GM23338 (cell line): ENCODE data around the gene BMP5.

Experiments
- CREB1 ChIP-seq: fragments of 250-450 bp; sonication (Bioruptor Pico); IDR thresholded peaks from 2 replicates; pipeline ENCODE4 v1.5.0; 2020; ENCODE audit warnings: low read depth, mild to moderate bottlenecking, moderate library complexity
- EZH2 ChIP-seq: fragments of 200-600 bp; sonication (generic); IDR thresholded peaks from one replicate; pipeline ENCODE4 v1.8.0; 2017; ENCODE audit warnings: antibody characterized with exemption, mild to moderate bottlenecking, low read depth; ENCODE audit not compliant: unreplicated experiment
- EZH2phosphoT487 ChIP-seq: fragments of 200-600 bp; sonication (generic); IDR thresholded peaks from one replicate; pipeline ENCODE4 v1.8.1; 2018; ENCODE audit warnings: antibody characterized with exemption; ENCODE audit not compliant: unreplicated experiment
- JUNB ChIP-seq: IDR thresholded peaks from one replicate; pipeline ENCODE4 v1.6.1; 2016; ENCODE audit warnings: antibody characterized with exemption; ENCODE audit not compliant: unreplicated experiment
- NANOG ChIP-seq: IDR thresholded peaks from 2 replicates; pipeline ENCODE4 v1.6.1; 2016; ENCODE audit warnings: antibody characterized with exemption, borderline replicate concordance
- POLR2AphosphoS5 ChIP-seq: IDR thresholded peaks from 2 replicates; pipeline ENCODE4 v1.6.1; 2016; ENCODE audit warnings: antibody characterized with exemption, low read depth
- STAT1 ChIP-seq: IDR thresholded peaks from one replicate; pipeline ENCODE4 v1.6.1; 2016; ENCODE audit warnings: antibody characterized with exemption; ENCODE audit not compliant: unreplicated experiment
- ZNF114 ChIP-seq: fragments of 250-450 bp; sonication (Bioruptor Pico); IDR thresholded peaks from 2 replicates; pipeline ENCODE4 v1.5.0; 2020; ENCODE audit warnings: mild to moderate bottlenecking, moderate library complexity
- ZNF331 ChIP-seq: fragments of 250-450 bp; sonication (Bioruptor Pico); IDR thresholded peaks from 2 replicates; pipeline ENCODE4 v1.5.0; 2020; ENCODE audit warnings: low read depth, mild to moderate bottlenecking, moderate library complexity
- TF ChIP-seq, protein P1 (sequence below): IDR thresholded peaks from one replicate; pipeline ENCODE4 v1.6.1; 2018; ENCODE audit warnings: antibody characterized with exemption; ENCODE audit not compliant: unreplicated experiment
- TF ChIP-seq, protein P2 (sequence below), 2 experiments: fragments of 200-600 bp in 1 of 2; sonication (generic) in 1 of 2; conservative IDR thresholded peaks; 2 replicates each; pipeline versions ENCODE4 v1.5.1 to v1.6.1; 2016 to 2017; ENCODE audit warnings: antibody characterized with exemption in 2 of 2, low read depth in 2 of 2, mild to moderate bottlenecking in 2 of 2, moderate library complexity in 1 of 2
- TF ChIP-seq, protein P3 (sequence below): IDR thresholded peaks from 2 replicates; pipeline ENCODE4 v1.6.1; 2016; ENCODE audit warnings: antibody characterized with exemption
- TF ChIP-seq, protein P4 (sequence below): fragments of 250-450 bp; sonication (Bioruptor Pico); IDR thresholded peaks from 2 replicates; pipeline ENCODE4 v1.5.0; 2020; ENCODE audit warnings: mild to moderate bottlenecking, moderate library complexity

DNA sequence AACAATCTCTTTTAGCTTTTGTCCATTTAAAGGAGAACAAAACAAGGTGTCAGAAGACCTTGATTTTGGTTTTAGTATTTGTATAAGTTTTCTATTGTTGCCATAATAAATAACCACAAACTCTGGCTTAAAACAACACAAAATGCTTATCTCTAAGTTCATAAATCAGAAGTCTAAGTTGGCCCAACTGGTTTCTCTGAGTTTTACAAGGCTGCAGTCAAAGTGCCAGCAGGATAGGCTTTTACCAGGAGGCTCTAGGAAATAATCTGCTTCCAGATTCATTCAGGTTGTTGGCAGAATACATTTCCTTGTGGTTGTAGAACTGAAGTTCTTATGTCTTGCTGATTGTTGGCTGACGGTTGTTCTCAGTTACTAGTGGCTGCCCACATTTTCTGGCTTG, 149.2 kb downstream of the BMP5 start:
- TF ChIP-seq EZH2 (no peak), CREB1 (no peak), POLR2AphosphoS5 (no peak), EZH2phosphoT487 (no peak), ZNF331 (CRISPR knock-in tag) (no peak), STAT1 (no peak), ZNF114 (no peak), JUNB (no peak), NANOG (no peak)
- TF ChIP-seq, protein P1, sequence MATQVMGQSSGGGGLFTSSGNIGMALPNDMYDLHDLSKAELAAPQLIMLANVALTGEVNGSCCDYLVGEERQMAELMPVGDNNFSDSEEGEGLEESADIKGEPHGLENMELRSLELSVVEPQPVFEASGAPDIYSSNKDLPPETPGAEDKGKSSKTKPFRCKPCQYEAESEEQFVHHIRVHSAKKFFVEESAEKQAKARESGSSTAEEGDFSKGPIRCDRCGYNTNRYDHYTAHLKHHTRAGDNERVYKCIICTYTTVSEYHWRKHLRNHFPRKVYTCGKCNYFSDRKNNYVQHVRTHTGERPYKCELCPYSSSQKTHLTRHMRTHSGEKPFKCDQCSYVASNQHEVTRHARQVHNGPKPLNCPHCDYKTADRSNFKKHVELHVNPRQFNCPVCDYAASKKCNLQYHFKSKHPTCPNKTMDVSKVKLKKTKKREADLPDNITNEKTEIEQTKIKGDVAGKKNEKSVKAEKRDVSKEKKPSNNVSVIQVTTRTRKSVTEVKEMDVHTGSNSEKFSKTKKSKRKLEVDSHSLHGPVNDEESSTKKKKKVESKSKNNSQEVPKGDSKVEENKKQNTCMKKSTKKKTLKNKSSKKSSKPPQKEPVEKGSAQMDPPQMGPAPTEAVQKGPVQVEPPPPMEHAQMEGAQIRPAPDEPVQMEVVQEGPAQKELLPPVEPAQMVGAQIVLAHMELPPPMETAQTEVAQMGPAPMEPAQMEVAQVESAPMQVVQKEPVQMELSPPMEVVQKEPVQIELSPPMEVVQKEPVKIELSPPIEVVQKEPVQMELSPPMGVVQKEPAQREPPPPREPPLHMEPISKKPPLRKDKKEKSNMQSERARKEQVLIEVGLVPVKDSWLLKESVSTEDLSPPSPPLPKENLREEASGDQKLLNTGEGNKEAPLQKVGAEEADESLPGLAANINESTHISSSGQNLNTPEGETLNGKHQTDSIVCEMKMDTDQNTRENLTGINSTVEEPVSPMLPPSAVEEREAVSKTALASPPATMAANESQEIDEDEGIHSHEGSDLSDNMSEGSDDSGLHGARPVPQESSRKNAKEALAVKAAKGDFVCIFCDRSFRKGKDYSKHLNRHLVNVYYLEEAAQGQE = no peak
- TF ChIP-seq, protein P2, sequence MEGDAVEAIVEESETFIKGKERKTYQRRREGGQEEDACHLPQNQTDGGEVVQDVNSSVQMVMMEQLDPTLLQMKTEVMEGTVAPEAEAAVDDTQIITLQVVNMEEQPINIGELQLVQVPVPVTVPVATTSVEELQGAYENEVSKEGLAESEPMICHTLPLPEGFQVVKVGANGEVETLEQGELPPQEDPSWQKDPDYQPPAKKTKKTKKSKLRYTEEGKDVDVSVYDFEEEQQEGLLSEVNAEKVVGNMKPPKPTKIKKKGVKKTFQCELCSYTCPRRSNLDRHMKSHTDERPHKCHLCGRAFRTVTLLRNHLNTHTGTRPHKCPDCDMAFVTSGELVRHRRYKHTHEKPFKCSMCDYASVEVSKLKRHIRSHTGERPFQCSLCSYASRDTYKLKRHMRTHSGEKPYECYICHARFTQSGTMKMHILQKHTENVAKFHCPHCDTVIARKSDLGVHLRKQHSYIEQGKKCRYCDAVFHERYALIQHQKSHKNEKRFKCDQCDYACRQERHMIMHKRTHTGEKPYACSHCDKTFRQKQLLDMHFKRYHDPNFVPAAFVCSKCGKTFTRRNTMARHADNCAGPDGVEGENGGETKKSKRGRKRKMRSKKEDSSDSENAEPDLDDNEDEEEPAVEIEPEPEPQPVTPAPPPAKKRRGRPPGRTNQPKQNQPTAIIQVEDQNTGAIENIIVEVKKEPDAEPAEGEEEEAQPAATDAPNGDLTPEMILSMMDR (conservative IDR thresholded peaks at IDR 0.05; ENCODE audit: low read depth in 2 of 2) = no peak
- TF ChIP-seq, protein P3, sequence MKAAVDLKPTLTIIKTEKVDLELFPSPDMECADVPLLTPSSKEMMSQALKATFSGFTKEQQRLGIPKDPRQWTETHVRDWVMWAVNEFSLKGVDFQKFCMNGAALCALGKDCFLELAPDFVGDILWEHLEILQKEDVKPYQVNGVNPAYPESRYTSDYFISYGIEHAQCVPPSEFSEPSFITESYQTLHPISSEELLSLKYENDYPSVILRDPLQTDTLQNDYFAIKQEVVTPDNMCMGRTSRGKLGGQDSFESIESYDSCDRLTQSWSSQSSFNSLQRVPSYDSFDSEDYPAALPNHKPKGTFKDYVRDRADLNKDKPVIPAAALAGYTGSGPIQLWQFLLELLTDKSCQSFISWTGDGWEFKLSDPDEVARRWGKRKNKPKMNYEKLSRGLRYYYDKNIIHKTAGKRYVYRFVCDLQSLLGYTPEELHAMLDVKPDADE = no peak
- TF ChIP-seq, protein P4, sequence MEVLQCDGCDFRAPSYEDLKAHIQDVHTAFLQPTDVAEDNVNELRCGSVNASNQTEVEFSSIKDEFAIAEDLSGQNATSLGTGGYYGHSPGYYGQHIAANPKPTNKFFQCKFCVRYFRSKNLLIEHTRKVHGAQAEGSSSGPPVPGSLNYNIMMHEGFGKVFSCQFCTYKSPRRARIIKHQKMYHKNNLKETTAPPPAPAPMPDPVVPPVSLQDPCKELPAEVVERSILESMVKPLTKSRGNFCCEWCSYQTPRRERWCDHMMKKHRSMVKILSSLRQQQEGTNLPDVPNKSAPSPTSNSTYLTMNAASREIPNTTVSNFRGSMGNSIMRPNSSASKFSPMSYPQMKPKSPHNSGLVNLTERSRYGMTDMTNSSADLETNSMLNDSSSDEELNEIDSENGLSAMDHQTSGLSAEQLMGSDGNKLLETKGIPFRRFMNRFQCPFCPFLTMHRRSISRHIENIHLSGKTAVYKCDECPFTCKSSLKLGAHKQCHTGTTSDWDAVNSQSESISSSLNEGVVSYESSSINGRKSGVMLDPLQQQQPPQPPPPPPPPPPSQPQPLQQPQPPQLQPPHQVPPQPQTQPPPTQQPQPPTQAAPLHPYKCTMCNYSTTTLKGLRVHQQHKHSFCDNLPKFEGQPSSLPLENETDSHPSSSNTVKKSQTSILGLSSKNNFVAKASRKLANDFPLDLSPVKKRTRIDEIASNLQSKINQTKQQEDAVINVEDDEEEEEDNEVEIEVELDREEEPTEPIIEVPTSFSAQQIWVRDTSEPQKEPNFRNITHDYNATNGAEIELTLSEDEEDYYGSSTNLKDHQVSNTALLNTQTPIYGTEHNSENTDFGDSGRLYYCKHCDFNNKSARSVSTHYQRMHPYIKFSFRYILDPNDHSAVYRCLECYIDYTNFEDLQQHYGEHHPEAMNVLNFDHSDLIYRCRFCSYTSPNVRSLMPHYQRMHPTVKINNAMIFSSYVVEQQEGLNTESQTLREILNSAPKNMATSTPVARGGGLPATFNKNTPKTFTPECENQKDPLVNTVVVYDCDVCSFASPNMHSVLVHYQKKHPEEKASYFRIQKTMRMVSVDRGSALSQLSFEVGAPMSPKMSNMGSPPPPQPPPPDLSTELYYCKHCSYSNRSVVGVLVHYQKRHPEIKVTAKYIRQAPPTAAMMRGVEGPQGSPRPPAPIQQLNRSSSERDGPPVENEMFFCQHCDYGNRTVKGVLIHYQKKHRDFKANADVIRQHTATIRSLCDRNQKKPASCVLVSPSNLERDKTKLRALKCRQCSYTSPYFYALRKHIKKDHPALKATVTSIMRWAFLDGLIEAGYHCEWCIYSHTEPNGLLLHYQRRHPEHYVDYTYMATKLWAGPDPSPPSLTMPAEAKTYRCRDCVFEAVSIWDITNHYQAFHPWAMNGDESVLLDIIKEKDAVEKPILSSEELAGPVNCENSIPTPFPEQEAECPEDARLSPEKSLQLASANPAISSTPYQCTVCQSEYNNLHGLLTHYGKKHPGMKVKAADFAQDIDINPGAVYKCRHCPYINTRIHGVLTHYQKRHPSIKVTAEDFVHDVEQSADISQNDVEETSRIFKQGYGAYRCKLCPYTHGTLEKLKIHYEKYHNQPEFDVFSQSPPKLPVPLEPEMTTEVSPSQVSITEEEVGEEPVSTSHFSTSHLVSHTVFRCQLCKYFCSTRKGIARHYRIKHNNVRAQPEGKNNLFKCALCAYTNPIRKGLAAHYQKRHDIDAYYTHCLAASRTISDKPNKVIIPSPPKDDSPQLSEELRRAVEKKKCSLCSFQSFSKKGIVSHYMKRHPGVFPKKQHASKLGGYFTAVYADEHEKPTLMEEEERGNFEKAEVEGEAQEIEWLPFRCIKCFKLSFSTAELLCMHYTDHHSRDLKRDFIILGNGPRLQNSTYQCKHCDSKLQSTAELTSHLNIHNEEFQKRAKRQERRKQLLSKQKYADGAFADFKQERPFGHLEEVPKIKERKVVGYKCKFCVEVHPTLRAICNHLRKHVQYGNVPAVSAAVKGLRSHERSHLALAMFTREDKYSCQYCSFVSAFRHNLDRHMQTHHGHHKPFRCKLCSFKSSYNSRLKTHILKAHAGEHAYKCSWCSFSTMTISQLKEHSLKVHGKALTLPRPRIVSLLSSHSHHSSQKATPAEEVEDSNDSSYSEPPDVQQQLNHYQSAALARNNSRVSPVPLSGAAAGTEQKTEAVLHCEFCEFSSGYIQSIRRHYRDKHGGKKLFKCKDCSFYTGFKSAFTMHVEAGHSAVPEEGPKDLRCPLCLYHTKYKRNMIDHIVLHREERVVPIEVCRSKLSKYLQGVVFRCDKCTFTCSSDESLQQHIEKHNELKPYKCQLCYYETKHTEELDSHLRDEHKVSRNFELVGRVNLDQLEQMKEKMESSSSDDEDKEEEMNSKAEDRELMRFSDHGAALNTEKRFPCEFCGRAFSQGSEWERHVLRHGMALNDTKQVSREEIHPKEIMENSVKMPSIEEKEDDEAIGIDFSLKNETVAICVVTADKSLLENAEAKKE = no peak
